SU-DHL-6 (cell line): ENCODE measurements around the gene RANBP17.
A peak's percentile ranks its signal among the peaks of the same experiment; 100 is the strongest.

Source experiments
- H2AFZ ChIP-seq: fragments of 200-600 bp; sonication (generic); 2 replicates; pipeline ENCODE4 v1.6.1; 2014; ENCODE audit warnings: low read depth, mild to moderate bottlenecking, moderate library complexity, mixed read lengths, antibody characterized with exemption, low read length; ENCODE audit not compliant: severe bottlenecking
- H3F3A ChIP-seq: fragments of 200-600 bp; shearing (Covaris generic); 2 replicates; pipeline ENCODE4 v1.6.0; 2016; ENCODE audit warnings: antibody characterized with exemption, mild to moderate bottlenecking; ENCODE audit not compliant: insufficient read depth
- H3K27ac ChIP-seq: fragments of 200-600 bp; sonication (generic); 2 replicates; pipeline ENCODE4 v1.5.1; 2016; ENCODE audit warnings: low read depth, mild to moderate bottlenecking, low read length, moderate library complexity, mixed read lengths
- H3K27me3 ChIP-seq: fragments of 200-600 bp; sonication (generic), shearing (Covaris generic); 2 replicates; pipeline ENCODE4 v1.6.0; 2014; ENCODE audit warnings: mild to moderate bottlenecking, low read length
- H3K36me3 ChIP-seq: fragments of 200-600 bp; sonication (generic); 2 replicates; pipeline ENCODE4 v1.6.1; 2014; ENCODE audit warnings: mild to moderate bottlenecking, low read length, mixed read lengths
- H3K4me2 ChIP-seq: fragments of 300-600, 200-600 bp; shearing (Covaris generic), sonication (generic); 2 replicates; pipeline ENCODE4 v1.6.0; 2014; ENCODE audit warnings: low read length, low read depth, mild to moderate bottlenecking; ENCODE audit not compliant: poor library complexity, severe bottlenecking
- H3K4me3 ChIP-seq: fragments of 200-600 bp; sonication (generic); 2 replicates; pipeline ENCODE4 v1.5.1; 2014; ENCODE audit warnings: antibody characterized with exemption, low read length, mild to moderate bottlenecking, mixed read lengths; ENCODE audit not compliant: insufficient read depth, poor library complexity, severe bottlenecking
- H3K79me2 ChIP-seq: fragments of 200-600 bp; sonication (generic); 2 replicates; pipeline ENCODE4 v1.6.1; 2014; ENCODE audit warnings: mild to moderate bottlenecking, low read length, moderate library complexity; ENCODE audit not compliant: insufficient read depth
- H3K9ac ChIP-seq: fragments of 200-600 bp; sonication (generic); 2 replicates; pipeline ENCODE4 v1.7.0; 2014; ENCODE audit warnings: mild to moderate bottlenecking, low read length
- H3K9me2 ChIP-seq: fragments of 200-600 bp; sonication (generic); replicated peaks from 2 replicates; pipeline ENCODE4 v1.6.1; 2014; ENCODE audit warnings: low read length; ENCODE audit not compliant: insufficient read depth
- H3K9me3 ChIP-seq: fragments of 200-600 bp; sonication (generic); 2 replicates; pipeline ENCODE4 v1.6.1; 2014; ENCODE audit warnings: low read length, mixed read lengths; ENCODE audit not compliant: insufficient read depth
- H4K20me1 ChIP-seq: fragments of 200-600 bp; sonication (generic); 2 replicates; pipeline ENCODE4 v1.6.1; 2014; ENCODE audit warnings: low read depth, mild to moderate bottlenecking, antibody characterized with exemption, low read length, moderate library complexity, mixed read lengths
- EZH2phosphoT487 ChIP-seq: fragments of 200-600 bp; sonication (generic), shearing (Covaris generic); conservative IDR thresholded peaks from 2 replicates; pipeline ENCODE4 v1.6.1; 2018; ENCODE audit warnings: mild to moderate bottlenecking, antibody characterized with exemption, low read length, moderate library complexity, mixed read lengths
- TF ChIP-seq, protein P1 (sequence below): fragments of 200-600 bp; sonication (generic); IDR thresholded peaks from one replicate; pipeline ENCODE4 v1.5.1; 2017; ENCODE audit warnings: antibody characterized with exemption, mild to moderate bottlenecking, low read length, moderate library complexity; ENCODE audit not compliant: insufficient read depth, poor library complexity, severe bottlenecking

Gene RANBP17

DNA sequence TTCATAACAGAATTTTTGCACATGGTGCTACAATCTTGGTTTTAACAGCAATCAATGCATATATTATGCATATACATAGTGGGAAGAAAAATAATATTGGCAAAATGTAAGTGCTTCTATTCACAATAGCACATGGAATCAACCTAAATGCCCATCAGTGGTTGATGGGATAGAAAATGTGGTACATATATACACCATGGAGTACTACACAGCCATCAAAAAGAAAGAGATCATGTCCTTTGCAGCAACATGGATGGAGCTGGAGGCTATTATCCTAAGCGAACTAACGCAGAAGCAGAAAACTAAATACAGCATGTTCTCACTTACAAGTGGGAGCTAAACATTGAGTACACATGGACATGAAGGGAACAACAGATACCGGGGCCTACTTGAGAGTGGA is 410.0 kb downstream of the RANBP17 start:
- no peak overlapping the region for H3K4me3 ChIP-seq
- no peaks in the 10 kb centered on the region for H3F3A ChIP-seq
- H3K79me2 ChIP-seq: no peaks in the 10 kb centered on the region
- TF ChIP-seq EZH2phosphoT487: no peak
- TF ChIP-seq, protein P1, sequence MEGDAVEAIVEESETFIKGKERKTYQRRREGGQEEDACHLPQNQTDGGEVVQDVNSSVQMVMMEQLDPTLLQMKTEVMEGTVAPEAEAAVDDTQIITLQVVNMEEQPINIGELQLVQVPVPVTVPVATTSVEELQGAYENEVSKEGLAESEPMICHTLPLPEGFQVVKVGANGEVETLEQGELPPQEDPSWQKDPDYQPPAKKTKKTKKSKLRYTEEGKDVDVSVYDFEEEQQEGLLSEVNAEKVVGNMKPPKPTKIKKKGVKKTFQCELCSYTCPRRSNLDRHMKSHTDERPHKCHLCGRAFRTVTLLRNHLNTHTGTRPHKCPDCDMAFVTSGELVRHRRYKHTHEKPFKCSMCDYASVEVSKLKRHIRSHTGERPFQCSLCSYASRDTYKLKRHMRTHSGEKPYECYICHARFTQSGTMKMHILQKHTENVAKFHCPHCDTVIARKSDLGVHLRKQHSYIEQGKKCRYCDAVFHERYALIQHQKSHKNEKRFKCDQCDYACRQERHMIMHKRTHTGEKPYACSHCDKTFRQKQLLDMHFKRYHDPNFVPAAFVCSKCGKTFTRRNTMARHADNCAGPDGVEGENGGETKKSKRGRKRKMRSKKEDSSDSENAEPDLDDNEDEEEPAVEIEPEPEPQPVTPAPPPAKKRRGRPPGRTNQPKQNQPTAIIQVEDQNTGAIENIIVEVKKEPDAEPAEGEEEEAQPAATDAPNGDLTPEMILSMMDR: no peak
- H3K9me2 ChIP-seq: no peaks in the 10 kb centered on the region
- H3K27ac ChIP-seq: no peak overlapping the region
- no peak overlapping the region for H2AFZ ChIP-seq
- H3K36me3 ChIP-seq: no peaks in the 10 kb centered on the region
- H4K20me1 ChIP-seq: no peaks in the 10 kb centered on the region
- no peak overlapping the region for H3K4me2 ChIP-seq
- H3K27me3 ChIP-seq: no peaks in the 10 kb centered on the region
- no peak overlapping the region for H3K9ac ChIP-seq
- no peaks in the 10 kb centered on the region for H3K9me3 ChIP-seq

DNA sequence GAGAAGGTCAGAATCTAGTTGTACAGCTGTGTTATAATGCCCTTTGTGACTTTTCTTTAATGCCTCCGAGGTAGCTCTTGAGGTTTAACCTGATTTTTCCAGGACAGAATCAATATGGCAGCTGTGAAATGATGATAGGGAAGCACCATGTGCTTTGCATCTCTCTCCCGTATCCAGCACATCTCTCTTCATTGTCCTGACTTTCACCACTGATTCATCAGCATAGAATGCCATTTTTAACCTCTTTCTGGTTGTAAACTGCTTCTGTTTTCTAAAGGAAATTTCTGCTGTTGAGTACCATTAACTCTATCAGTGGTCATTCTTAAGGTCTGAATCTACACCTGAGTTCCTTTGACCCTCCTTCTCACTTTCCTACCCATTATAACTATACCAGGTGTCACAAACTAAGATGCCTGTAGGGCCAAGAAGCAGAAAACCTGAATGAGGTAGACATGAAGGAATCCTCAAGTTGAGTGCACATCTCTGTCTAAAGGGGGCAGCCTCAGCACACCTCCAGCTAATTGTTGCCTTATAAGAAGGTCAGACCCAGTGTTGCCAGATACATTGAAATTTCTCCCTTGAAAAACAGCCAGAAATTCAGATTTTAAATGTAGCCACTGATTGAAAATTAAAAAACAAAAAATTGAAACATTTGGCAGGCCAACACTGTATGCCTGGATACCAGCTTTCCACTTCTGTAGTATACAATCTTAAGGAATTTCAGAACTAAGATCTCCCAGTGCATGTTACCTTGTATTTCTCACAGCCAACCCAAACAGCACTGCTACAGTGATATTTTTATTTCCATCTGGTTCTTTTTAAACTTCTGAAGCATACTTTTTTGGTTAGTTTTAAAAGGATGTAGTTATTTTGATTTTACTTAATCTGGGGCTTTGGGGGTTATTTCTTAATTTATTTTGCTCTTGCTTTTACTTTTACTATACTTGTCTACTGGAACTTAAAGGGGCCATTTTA is 411.5 kb downstream of the RANBP17 start:
- no peak overlapping the region for H3K9ac ChIP-seq
- no peaks in the 10 kb centered on the region for H3K36me3 ChIP-seq
- no peaks in the 10 kb centered on the region for H4K20me1 ChIP-seq
- H3K27me3 ChIP-seq: no peaks in the 10 kb centered on the region
- no peaks in the 10 kb centered on the region for H3K9me3 ChIP-seq
- H3K9me2 ChIP-seq: no peaks in the 10 kb centered on the region
- H2AFZ ChIP-seq: no peak overlapping the region
- H3K4me2 ChIP-seq: no peak overlapping the region
- no peak overlapping the region for H3K27ac ChIP-seq
- TF ChIP-seq, protein P1: peak; percentile 15
- TF ChIP-seq EZH2phosphoT487: no peak
- H3F3A ChIP-seq: no peaks in the 10 kb centered on the region
- H3K79me2 ChIP-seq: no peaks in the 10 kb centered on the region
- no peak overlapping the region for H3K4me3 ChIP-seq

DNA sequence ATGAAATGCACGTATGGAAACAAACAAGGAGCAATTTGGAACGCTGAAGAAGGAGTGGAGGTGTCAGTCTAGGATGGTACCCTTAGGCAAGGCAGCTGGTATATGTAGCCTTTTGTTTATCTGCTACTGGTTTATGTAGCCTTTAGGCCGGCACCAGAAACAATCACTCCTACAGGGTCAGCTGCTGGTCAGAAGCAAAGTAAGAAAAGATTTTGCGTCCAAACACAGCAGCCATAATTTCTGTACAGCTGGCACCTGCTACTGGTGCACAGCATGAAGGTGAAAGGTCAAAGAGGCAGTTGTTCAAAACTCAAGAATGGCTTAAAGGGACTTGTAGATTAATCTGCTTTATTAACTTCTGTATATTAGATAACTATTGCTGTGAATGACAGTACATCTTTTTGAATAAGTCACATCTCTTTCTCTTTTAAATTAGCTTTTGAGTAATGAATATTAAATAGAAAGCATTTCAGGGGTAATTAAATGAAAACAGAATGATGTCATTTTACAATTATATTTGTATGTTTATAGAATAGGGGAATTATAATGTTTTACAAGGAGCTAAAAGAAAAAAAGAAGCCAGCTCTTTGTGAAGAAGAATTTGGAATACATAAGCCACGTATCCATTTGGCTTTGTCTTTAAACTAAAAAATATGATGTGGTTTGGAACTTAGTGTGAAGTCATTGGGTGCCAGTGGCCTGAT is 414.2 kb downstream of the RANBP17 start:
- Histone ChIP-seq H3K4me2 (no peak overlapping the region), H3K27me3 (no peaks in the 10 kb centered on the region), H3K9me2 (no peaks in the 10 kb centered on the region), H2AFZ (no peak overlapping the region), H3K79me2 (no peaks in the 10 kb centered on the region), H3F3A (no peaks in the 10 kb centered on the region), H3K4me3 (no peak overlapping the region), H3K9ac (no peak overlapping the region), H3K36me3 (no peaks in the 10 kb centered on the region), H3K9me3 (no peaks in the 10 kb centered on the region), H3K27ac (no peak overlapping the region), H4K20me1 (no peaks in the 10 kb centered on the region)
- no peak for TF ChIP-seq EZH2phosphoT487
- TF ChIP-seq, protein P1: no peak
